ENCODE data around the gene LACC1. TPM values are rescaled to one million over a fixed set of nuclear protein-coding genes. Genes with fewer than 3 reads are reported as not detected.

The LACC1 gene
- total RNA-seq, 1 donor from 2014 or later, result 2.9 TPM

GRCh38 chr13:43905435-43906031 lies 25.8 kb downstream of the LACC1 start:
- no peaks in the 10 kb centered on the region for H3K27me3 Mint-ChIP-seq
- H3K4me3 Mint-ChIP-seq (ENCODE audit: low read depth), result no peak overlapping the region
- peak; percentile 83 for TF ChIP-seq CTCF (IDR thresholded peaks at IDR 0.05; ENCODE audit: unreplicated experiment)
- no peaks in the 10 kb centered on the region for H3K36me3 Mint-ChIP-seq (ENCODE audit: insufficient read depth)
- DNase-seq (ENCODE audit: low spot score, unreplicated experiment), result no peak
- peaks cover 6% of the 10 kb centered on the region for H3K4me1 Mint-ChIP-seq (ENCODE audit: low read depth)
- no peak overlapping the region for H3K27ac Mint-ChIP-seq
- H3K9me3 Mint-ChIP-seq (ENCODE audit: low read depth), result no peaks in the 10 kb centered on the region

GRCh38 chr13:43908156-43909126 lies 28.7 kb downstream of the LACC1 start:
- no peaks in the 10 kb centered on the region for H3K36me3 Mint-ChIP-seq (ENCODE audit: insufficient read depth)
- H3K4me1 Mint-ChIP-seq (ENCODE audit: low read depth), result peaks cover 6% of the 10 kb centered on the region
- no peak overlapping the region for H3K4me3 Mint-ChIP-seq (ENCODE audit: low read depth)
- no peaks in the 10 kb centered on the region for H3K9me3 Mint-ChIP-seq (ENCODE audit: low read depth)
- H3K27ac Mint-ChIP-seq, result no peak overlapping the region
- DNase-seq (ENCODE audit: low spot score, unreplicated experiment), result no peak
- peaks cover 6% of the 10 kb centered on the region for H3K27me3 Mint-ChIP-seq
- peak; percentile 75 for TF ChIP-seq CTCF (IDR thresholded peaks at IDR 0.05; ENCODE audit: unreplicated experiment)

- no peak overlapping the region for H3K27ac Mint-ChIP-seq
- H3K4me3 Mint-ChIP-seq (ENCODE audit: low read depth), result no peak overlapping the region
- DNase-seq (ENCODE audit: low spot score, unreplicated experiment), result no peak
- no peaks in the 10 kb centered on the region for H3K9me3 Mint-ChIP-seq (ENCODE audit: low read depth)
- peaks cover 6% of the 10 kb centered on the region for H3K4me1 Mint-ChIP-seq (ENCODE audit: low read depth)
- peaks cover 6% of the 10 kb centered on the region for H3K27me3 Mint-ChIP-seq
- TF ChIP-seq CTCF (IDR thresholded peaks at IDR 0.05; ENCODE audit: unreplicated experiment), result no peak
- H3K36me3 Mint-ChIP-seq (ENCODE audit: insufficient read depth), result no peaks in the 10 kb centered on the region
Measured at GRCh38 chr13:43910856-43911255, 31.2 kb downstream of the LACC1 start.

GRCh38 chr13:43911278-43911677 lies 31.6 kb downstream of the LACC1 start:
- TF ChIP-seq CTCF (IDR thresholded peaks at IDR 0.05; ENCODE audit: unreplicated experiment), result no peak
- H3K27me3 Mint-ChIP-seq, result peaks cover 6% of the 10 kb centered on the region
- DNase-seq (ENCODE audit: low spot score, unreplicated experiment), result no peak
- peaks cover 6% of the 10 kb centered on the region for H3K4me1 Mint-ChIP-seq (ENCODE audit: low read depth)
- no peaks in the 10 kb centered on the region for H3K36me3 Mint-ChIP-seq (ENCODE audit: insufficient read depth)
- no peaks in the 10 kb centered on the region for H3K9me3 Mint-ChIP-seq (ENCODE audit: low read depth)
- no peak overlapping the region for H3K27ac Mint-ChIP-seq
- H3K4me3 Mint-ChIP-seq (ENCODE audit: low read depth), result no peak overlapping the region

GRCh38 chr13:43911871-43912270 lies 32.2 kb downstream of the LACC1 start:
- no peaks in the 10 kb centered on the region for H3K36me3 Mint-ChIP-seq (ENCODE audit: insufficient read depth)
- peaks cover 6% of the 10 kb centered on the region for H3K4me1 Mint-ChIP-seq (ENCODE audit: low read depth)
- no peak overlapping the region for H3K4me3 Mint-ChIP-seq (ENCODE audit: low read depth)
- H3K9me3 Mint-ChIP-seq (ENCODE audit: low read depth), result no peaks in the 10 kb centered on the region
- H3K27me3 Mint-ChIP-seq, result peaks cover 6% of the 10 kb centered on the region
- TF ChIP-seq CTCF (IDR thresholded peaks at IDR 0.05; ENCODE audit: unreplicated experiment), result no peak
- H3K27ac Mint-ChIP-seq, result no peak overlapping the region
- no peak for DNase-seq (ENCODE audit: low spot score, unreplicated experiment)
